ENCODE results near the gene VPS51.
A peak's percentile ranks its signal among the peaks of the same experiment; 100 is the strongest.

DNA sequence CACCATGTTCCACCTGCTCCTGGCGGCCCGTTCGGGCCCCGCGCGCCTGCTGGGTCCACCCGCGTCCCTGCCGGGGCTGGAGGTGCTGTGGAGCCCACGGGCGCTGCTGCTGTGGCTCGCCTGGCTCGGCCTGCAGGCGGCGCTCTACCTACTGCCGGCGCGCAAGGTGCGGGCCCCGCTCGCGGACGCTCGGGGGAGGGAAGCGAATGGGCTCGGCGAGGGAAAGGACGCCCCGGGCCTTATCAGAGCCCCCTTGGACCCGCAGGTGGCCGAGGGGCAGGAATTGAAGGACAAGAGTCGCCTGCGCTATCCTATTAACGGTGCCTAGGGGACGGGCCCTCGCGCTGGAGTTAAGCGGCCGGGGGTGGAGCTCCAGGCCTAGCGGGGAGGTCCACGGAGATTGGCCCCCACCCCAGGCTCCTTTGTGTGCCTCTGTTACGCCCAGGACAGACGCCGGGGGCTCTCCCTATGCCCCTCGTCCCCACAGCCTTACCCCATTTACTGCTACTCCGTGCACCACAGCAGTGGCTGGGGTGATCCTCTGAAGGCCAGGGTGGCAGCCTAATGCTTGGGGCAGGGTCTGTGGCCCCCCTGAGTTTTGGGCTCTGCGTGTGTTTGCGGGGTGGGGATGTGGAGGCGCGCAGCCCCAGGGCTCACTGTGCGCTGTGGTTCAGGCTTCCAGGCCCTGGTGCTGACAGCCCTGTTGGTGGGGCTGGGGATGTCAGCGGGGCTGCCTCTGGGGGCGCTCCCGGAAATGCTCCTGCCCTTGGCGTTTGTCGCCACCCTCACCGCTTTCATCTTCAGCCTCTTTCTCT lies 16.7 kb downstream of the VPS51 start:
- TF ChIP-seq, protein P1, sequence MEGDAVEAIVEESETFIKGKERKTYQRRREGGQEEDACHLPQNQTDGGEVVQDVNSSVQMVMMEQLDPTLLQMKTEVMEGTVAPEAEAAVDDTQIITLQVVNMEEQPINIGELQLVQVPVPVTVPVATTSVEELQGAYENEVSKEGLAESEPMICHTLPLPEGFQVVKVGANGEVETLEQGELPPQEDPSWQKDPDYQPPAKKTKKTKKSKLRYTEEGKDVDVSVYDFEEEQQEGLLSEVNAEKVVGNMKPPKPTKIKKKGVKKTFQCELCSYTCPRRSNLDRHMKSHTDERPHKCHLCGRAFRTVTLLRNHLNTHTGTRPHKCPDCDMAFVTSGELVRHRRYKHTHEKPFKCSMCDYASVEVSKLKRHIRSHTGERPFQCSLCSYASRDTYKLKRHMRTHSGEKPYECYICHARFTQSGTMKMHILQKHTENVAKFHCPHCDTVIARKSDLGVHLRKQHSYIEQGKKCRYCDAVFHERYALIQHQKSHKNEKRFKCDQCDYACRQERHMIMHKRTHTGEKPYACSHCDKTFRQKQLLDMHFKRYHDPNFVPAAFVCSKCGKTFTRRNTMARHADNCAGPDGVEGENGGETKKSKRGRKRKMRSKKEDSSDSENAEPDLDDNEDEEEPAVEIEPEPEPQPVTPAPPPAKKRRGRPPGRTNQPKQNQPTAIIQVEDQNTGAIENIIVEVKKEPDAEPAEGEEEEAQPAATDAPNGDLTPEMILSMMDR (IDR thresholded peaks at IDR 0.05): peak; percentile 85 to 96 (median 94)
- TF ChIP-seq POLR2AphosphoS5 (IDR thresholded peaks at IDR 0.05) (peak; percentile 18 to 22), EP300 (IDR thresholded peaks at IDR 0.05) (no peak), POLR2A (IDR thresholded peaks at IDR 0.05) (peak in 1 of 4 donors; percentile 38)
